DMS53 treated with DMSO at 0.1 percent for 48 hours (cell line): ENCODE results near the gene SMOC2.
A peak's percentile ranks its signal among the peaks of the same experiment; 100 is the strongest.
"Not testable (repeated sequence)": the region's sequence is repeated elsewhere in the genome, so short reads cannot be mapped to it uniquely, and the experiment has no call there.

Experiments
- DNase-seq: peaks from one replicate; lab custom pipeline; 2025; ENCODE audit not compliant: unreplicated experiment; lab: John Stamatoyannopoulos, UW

Gene SMOC2

GRCh38 chr6:168598251-168599117, 157.5 kb downstream of the SMOC2 start:
- no peak for DNase-seq

GRCh38 chr6:168599118-168599494, 158.1 kb downstream of the SMOC2 start:
- DNase-seq = no peak

GRCh38 chr6:168599769-168600330, 158.9 kb downstream of the SMOC2 start:
- no peak for DNase-seq

DNA sequence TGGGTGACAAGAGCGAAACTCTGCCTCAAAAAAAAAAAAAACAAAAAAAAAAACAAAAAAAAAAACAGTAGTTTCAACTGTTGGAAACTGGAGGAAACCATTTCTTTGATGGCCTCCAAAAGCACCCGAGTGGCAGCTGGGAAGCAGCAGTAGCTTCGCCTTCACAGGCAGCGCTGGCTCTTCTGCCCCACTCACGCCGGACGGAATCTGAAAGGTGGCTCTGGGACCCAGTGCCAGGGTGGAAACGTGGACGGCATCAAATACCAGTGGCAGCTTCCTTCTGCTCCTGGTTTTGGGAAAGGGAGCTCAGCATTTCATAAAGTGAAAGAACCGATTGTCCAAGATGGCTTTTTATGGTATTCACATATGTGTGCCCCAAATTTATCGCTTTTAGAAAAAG, 159.4 kb downstream of the SMOC2 start:
- DNase-seq = no peak

DNA sequence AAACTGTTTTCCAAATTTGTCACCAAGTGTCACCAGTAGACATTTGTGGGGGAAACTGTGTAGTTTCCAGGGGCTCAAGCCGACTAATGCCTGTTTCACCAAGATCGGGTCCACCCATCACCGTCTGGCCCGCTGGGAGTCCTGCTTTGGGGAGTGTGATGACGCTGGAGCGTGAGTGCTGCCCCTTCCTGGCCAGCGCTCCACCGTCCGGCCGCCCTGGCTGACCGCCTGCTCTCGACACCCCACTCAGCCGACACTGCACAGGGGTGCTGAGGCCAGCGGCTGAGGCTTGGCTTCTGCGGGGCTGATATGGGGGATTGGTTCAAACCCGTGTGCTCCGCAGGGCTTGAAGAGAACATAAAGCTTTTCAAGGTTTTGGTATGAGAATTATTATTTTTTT, 160.1 kb downstream of the SMOC2 start:
- DNase-seq = no peak

DNA sequence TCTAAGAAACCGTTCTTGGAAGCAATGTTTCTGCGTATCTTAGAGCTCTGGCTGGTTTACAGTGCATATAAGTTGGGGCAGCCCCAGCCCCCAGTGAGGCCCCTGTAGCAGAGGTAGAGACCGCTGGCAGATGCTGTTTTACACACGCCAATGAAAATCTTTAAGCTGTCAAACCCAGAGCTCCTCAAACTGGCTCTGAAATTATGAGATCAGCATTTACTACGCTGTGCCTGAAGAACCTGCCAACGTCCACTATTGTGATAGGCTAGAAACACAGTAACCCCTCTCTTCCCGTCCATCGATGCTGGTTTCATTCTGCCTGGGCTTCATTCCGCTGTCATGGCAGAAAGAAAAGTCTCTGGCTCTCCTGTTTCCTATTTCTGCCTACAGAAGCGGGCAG, 160.6 kb downstream of the SMOC2 start:
- no peak for DNase-seq

DNA sequence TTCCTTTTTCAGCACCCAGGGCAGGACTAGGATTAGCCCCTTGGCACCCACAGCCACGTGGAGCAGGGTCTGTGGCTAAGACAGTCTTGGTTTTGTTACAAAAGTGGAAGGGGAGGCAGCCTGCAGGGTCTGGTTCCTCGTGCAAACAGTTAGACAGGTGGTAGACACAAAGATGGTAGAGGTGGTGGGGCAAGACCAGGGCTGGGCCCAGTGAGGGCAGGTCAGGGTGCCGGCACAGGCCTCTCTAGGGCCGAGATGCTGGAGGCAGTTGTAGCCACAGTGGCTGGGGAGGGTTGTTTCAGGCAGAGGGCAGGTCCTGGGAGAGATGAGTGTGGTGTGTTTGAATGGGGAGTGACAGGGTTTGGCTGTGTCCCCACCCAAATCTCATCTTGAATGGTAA, 161.6 kb downstream of the SMOC2 start:
- DNase-seq = no peak

DNA sequence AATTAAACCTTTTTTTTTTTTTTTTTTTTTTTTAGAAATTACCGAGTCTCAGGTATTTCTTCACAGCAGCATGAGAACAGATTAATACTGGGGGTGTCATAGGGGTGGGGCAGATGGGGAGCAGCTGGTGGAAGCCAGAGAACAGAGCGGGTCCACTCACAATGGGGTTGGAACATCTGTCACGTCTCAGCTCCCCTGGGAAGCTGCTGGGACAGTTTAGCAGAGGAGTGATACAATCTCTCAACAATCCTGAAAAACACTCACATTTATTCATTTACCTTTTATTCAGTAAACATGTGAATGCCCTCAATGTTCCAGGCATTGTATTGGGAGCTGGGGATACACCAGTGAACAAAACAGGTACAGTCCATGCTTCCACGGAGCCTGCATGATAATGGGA, 162.2 kb downstream of the SMOC2 start:
- no peak for DNase-seq

GRCh38 chr6:168605964-168606363, 165.0 kb downstream of the SMOC2 start:
- peak; percentile 77 for DNase-seq

- DNase-seq = no peak
Observed at GRCh38 chr6:168606722-168607121, 165.7 kb downstream of the SMOC2 start.

DNA sequence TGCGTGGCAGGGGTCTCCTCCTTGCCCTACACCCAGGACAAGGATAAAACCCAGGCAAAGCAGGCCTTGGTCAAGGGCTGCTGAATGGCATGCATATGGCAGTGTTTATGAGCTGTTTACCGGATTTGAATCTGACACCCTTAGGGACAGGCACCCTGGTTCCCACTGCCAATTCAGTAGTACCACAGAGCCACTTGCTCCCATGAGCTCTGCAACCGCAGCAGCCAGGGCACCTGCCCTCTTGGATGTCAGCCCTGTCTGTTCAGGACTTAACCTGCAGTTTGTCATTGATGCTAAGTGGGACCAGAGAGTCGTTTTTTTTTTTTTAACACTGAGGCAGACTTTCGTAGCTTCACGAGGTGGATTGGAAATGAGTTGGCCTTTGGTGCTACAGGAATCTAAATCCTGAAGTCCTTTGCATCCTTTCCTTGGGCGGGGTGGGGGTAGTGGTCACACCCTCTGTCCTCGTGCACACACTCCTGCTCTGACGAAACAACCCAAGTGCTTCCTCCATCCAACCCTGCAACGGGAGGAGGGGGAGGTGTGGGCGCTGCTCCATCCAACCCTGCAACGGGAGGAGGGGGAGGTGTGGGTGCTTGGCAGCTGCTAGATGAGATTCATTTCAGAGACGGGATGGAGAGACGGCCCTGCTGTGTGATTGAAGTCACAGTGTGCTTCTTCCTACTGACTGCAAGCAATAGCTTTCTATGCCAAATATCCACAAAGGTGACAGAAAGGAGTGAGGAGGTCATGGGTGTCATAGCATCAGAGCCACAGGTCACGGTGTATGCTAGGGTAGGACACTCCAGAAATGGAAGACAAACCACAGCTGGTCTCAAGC, 166.5 kb downstream of the SMOC2 start:
- peak; percentile 74 for DNase-seq

- no peak for DNase-seq
Observed at GRCh38 chr6:168608113-168608400, 167.1 kb downstream of the SMOC2 start.

DNA sequence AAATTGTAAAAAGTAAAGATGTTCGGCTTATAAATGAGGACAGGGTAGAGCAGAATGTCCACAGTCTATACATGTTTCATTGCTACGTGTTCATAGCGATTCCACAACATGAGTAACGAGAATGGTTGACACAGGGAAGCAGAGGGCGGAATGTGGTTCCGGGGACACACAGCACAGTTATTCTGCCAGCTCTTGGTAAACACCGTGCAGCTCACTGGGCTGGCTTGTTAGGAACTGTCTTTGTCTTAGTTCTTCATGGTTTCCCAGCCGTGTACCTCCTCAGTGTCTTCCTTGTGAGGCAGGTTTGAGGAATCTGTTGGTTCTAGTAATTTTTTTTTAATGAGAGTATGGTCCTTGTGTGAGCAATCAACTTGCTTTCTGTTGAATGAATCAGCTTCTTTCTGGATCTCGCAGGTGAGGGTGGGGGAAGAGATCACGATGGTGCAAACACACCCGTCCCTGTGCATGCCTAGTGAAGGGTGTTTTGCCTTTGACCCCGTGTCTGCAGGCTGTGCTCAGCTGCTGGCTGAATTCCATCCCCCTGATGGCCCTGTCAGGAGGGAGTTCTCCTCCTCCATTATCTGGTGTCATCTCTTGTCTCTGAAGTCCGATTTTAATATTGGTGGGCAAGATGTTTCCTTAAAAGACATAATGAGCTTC, 168.2 kb downstream of the SMOC2 start:
- DNase-seq = peak; percentile 28

DNA sequence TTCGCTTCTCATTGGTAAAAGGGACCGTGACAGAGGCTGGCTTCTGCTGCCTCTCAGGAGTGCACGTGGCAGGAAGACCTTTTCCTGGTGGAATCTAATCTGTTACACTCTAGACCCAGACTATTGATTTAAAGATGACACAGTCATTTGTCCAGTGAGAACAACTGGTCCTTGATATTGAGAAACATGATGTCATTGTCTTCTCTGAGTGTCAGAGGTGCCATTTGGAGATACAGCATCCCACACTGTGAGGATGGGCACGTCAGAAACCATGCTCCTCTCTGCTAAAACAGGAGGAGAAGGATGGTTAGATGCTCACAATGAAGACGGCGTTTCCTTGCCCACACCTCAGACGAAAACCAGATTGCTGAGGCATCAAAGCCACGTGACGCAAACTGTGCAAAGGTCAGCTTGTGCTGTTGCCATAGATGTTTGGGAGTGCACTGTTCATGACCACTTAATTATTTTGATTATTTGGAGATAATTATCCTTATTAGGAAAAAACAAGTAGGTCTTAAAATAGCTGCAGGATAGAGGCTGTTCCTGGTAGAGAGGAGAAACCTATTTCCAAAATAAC, 169.0 kb downstream of the SMOC2 start:
- DNase-seq = peak; percentile 32

DNA sequence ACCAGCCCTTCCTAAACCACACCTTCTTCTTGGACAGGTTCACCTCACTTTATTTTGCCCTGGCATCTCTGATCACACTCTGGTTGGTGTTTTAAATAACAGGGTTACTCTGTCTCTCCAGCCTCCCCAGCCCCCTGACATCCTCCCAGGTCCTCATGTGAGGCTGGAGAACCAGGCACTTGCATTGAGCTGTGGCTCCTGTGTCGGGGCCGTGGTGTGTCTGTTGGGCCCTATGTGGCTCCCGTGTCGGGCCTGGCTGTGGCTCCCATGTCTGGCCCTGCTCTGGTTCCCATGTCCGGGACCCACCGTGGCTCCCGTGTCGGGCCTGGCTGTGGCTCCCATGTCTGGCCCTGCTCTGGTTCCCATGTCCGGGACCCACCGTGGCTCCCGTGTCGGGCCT, 170.0 kb downstream of the SMOC2 start:
- DNase-seq = not testable (repeated sequence)

GRCh38 chr6:168611691-168612090, 170.7 kb downstream of the SMOC2 start:
- DNase-seq = no peak

- no peak for DNase-seq
Observed at GRCh38 chr6:168612586-168612985, 171.6 kb downstream of the SMOC2 start.

- peak; percentile 26 for DNase-seq
Observed at GRCh38 chr6:168615837-168616236, 174.9 kb downstream of the SMOC2 start.

DNA sequence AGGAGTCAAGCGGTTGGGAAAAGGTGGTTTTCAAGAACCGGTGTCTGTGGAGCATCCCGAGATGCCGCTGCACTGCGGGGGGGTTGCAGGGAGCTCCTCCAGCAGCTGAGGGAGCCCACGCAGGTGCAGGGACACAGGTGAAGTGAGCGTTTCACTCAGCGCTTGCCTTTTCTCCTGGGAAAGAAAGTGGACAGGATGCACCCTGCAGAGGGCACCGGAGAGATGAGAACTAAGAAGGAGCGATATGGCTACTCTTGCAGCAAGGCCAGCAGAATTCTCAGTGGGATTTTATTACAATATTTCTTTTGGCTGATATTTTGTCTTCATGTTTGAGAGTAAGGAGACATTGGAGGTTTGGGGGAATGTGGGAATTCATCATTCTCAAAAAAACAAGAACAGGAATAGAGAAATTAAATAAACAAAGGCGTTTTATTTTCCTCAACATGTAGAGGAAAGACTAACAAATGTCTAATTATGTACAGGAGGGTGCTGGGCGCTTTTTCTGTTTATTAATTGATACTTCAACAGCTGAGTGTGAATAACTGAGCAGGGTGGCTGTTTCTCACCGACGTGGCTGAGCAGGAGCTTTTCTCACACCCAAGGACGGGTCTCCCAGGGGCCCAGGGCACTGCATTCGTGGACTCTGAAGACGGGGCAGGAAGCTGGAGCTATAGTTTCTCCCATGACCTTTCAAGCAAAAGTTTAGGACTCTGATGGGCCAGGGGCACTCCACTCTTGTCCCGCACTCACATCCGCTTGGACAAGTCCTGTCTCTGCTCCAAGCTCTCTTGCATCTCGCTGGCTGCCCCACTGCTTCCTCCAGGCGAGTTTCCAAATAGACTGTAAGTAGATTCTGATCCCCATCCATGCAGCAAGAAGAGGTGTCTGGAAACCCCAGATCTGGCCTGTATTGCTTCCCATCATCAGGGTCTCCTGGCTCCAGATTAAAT, 176.1 kb downstream of the SMOC2 start:
- DNase-seq = no peak
